ENCODE measurements around the gene CSGALNACT2. TPM values are rescaled to one million over a fixed set of nuclear protein-coding genes. Genes with fewer than 3 reads are reported as not detected.

CSGALNACT2 gene
- total RNA-seq, 2 donors from 2014 or later = 35.9 to 45.1 TPM

DNA sequence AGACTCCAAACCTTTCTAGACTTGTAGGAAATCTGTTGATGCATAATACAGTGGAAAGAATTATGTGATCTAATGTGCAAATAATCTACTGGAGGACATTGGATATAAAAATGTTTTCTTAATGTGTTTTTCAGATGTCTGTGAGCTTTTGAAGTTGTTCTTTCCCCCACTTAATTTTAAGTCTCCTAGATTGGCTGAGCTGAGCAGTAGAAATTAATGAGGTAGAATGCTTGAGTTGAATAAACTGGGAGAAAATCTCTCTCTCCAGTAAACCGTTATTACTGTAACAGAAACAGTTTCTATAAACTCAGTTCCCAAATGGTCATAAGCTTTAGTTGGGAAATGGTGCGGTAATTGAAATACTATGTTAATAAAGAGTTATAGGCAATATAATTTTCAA lies 15.7 kb downstream of the CSGALNACT2 start:
- Histone ChIP-seq H3K9me3 (no peaks in the 10 kb centered on the region), H3K36me3 (no peaks in the 10 kb centered on the region), H3K4me3 (no peak overlapping the region), H3K4me1 (ENCODE audit: control insufficient read depth in 1 of 2, low read depth in 2 of 2) (peaks cover 25 to 29% of the 10 kb centered on the region in 2 donors), H3K27ac (no peak overlapping the region), H3K27me3 (replicated peaks; ENCODE audit: insufficient read depth) (no peaks in the 10 kb centered on the region)
- TF ChIP-seq, protein P1, sequence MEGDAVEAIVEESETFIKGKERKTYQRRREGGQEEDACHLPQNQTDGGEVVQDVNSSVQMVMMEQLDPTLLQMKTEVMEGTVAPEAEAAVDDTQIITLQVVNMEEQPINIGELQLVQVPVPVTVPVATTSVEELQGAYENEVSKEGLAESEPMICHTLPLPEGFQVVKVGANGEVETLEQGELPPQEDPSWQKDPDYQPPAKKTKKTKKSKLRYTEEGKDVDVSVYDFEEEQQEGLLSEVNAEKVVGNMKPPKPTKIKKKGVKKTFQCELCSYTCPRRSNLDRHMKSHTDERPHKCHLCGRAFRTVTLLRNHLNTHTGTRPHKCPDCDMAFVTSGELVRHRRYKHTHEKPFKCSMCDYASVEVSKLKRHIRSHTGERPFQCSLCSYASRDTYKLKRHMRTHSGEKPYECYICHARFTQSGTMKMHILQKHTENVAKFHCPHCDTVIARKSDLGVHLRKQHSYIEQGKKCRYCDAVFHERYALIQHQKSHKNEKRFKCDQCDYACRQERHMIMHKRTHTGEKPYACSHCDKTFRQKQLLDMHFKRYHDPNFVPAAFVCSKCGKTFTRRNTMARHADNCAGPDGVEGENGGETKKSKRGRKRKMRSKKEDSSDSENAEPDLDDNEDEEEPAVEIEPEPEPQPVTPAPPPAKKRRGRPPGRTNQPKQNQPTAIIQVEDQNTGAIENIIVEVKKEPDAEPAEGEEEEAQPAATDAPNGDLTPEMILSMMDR (IDR thresholded peaks at IDR 0.05) = no peak
- DNase-seq (ENCODE audit: low spot score) (no peak), ATAC-seq (ENCODE audit: insufficient number of reproducible peaks, low FRiP score, low read depth) (no peak)

- peaks cover 30 to 35% of the 10 kb centered on the region in 2 donors for H3K4me1 ChIP-seq (ENCODE audit: control insufficient read depth in 1 of 2, low read depth in 2 of 2)
- DNase-seq (ENCODE audit: low spot score) = no peak
- no peaks in the 10 kb centered on the region for H3K27me3 ChIP-seq (replicated peaks; ENCODE audit: insufficient read depth)
- H3K27ac ChIP-seq = no peak overlapping the region
- TF ChIP-seq, protein P1 (IDR thresholded peaks at IDR 0.05) = no peak
- H3K9me3 ChIP-seq = no peaks in the 10 kb centered on the region
- no peak for ATAC-seq (ENCODE audit: insufficient number of reproducible peaks, low FRiP score, low read depth)
- no peak overlapping the region for H3K4me3 ChIP-seq
- H3K36me3 ChIP-seq = no peaks in the 10 kb centered on the region
Observed at GRCh38 chr10:43155221-43155620, 17.0 kb downstream of the CSGALNACT2 start.

DNA sequence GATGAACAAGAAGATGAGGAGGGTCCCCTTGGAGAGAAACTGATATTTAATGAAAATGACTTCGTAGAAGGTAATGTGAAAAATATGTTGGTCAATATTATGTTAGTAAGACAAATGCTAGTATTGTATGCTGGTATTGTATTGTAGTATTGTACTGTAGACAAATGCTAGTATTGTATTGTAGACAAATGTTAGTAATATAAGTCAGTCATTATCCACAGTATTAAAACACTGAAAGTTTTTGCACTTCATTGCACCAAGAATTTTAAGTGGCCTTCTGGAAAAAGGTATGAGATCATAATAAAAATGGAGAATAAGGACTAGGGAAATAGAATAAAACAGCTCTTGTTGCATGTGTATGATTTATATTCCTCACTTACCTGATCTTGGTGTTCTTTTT lies 17.5 kb downstream of the CSGALNACT2 start:
- H3K27me3 ChIP-seq (replicated peaks; ENCODE audit: insufficient read depth) = no peaks in the 10 kb centered on the region
- DNase-seq (ENCODE audit: low spot score) (no peak), ATAC-seq (ENCODE audit: insufficient number of reproducible peaks, low FRiP score, low read depth) (no peak)
- H3K4me3 ChIP-seq = no peak overlapping the region
- TF ChIP-seq, protein P1 (IDR thresholded peaks at IDR 0.05) = no peak
- no peaks in the 10 kb centered on the region for H3K36me3 ChIP-seq
- H3K27ac ChIP-seq = no peak overlapping the region
- H3K4me1 ChIP-seq (ENCODE audit: control insufficient read depth in 1 of 2, low read depth in 2 of 2) = peaks cover 35 to 40% of the 10 kb centered on the region in 2 donors
- no peaks in the 10 kb centered on the region for H3K9me3 ChIP-seq

GRCh38 chr10:43156590-43157341 lies 18.5 kb downstream of the CSGALNACT2 start:
- H3K27ac ChIP-seq = no peak overlapping the region
- H3K4me3 ChIP-seq = no peak overlapping the region
- H3K9me3 ChIP-seq = no peaks in the 10 kb centered on the region
- TF ChIP-seq, protein P1 (IDR thresholded peaks at IDR 0.05) = no peak
- H3K4me1 ChIP-seq (ENCODE audit: control insufficient read depth in 1 of 2, low read depth in 2 of 2) = peaks cover 36% of the 10 kb centered on the region in 2 donors
- no peak for DNase-seq (ENCODE audit: low spot score)
- no peak for ATAC-seq (ENCODE audit: insufficient number of reproducible peaks, low FRiP score, low read depth)
- H3K36me3 ChIP-seq = peaks cover 1% of the 10 kb centered on the region
- no peaks in the 10 kb centered on the region for H3K27me3 ChIP-seq (replicated peaks; ENCODE audit: insufficient read depth)

DNA sequence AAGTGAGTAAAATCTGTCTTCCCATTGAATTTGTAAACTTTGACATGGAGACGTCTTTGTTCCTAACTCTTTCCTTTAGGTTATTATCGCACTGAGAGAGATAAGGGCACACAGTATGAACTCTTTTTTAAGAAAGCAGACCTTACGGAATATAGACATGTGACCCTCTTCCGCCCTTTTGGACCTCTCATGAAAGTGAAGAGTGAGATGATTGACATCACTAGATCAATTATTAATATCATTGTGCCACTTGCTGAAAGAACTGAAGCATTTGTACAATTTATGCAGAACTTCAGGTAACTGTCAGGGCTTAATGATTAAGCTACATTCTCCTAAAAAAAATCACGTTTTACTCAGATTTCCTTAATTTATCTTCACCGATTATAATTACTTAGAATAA lies 20.4 kb downstream of the CSGALNACT2 start:
- ATAC-seq (ENCODE audit: insufficient number of reproducible peaks, low FRiP score, low read depth) (no peak), DNase-seq (ENCODE audit: low spot score) (no peak)
- Histone ChIP-seq H3K36me3 (peaks cover 14% of the 10 kb centered on the region), H3K4me3 (no peak overlapping the region), H3K4me1 (ENCODE audit: control insufficient read depth in 1 of 2, low read depth in 2 of 2) (peaks cover 31% of the 10 kb centered on the region in 2 donors), H3K27ac (no peak overlapping the region), H3K27me3 (replicated peaks; ENCODE audit: insufficient read depth) (no peaks in the 10 kb centered on the region), H3K9me3 (no peaks in the 10 kb centered on the region)
- TF ChIP-seq, protein P1 (IDR thresholded peaks at IDR 0.05) = no peak
